NCI-H82 (cell line): ENCODE data around the gene IFT27.
"Not testable (repeated sequence)": the region's sequence is repeated elsewhere in the genome, so short reads cannot be mapped to it uniquely, and the experiment has no call there.

Source experiments
- DNase-seq: peaks from one replicate; lab custom pipeline; 2025; lab: John Stamatoyannopoulos, UW

IFT27 gene

DNA sequence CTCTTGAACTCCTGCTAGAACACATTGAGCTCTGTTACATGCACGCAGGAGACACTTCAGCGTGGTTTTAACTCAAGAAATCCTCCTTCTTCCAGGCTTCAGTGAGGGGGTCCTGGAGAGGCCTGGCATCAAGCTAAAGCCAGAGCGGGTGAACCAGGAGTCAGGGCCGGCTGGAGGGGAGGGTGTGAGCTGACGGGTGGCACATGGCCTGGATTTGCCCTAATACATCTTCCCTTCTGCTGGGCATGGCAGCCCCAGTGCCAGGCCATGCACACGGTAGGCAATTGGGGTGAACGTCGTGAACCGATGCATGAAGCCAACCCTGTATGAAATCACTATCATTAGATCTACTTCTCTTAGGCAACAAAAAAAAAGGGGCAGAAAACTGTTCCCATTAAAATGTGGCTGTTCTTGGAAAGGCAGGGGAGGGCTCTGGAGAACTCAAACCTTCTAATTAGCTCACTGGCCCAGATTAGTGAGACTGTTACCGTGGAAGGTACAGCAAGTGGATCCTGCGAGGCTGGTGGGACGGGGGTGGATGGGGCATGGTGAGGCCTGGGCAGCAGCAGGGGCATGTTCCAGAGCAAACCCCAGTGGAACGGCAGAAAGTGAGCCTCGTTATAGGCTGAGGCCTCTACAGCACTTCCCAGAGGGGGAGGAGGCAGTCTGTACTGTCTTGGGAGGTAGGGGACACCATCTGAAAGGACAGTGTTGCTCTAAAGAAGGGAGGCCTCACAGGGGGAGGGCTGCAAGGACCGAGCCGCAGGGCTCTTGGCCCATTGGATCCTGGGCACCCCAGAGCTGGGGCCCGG, 10.6 kb downstream of the IFT27 start:
- DNase-seq, result no peak

- DNase-seq, result no peak
Observed at GRCh38 chr22:36764641-36765040, 11.3 kb downstream of the IFT27 start.

- no peak for DNase-seq
Observed at GRCh38 chr22:36764060-36764459, 11.9 kb downstream of the IFT27 start.

DNA sequence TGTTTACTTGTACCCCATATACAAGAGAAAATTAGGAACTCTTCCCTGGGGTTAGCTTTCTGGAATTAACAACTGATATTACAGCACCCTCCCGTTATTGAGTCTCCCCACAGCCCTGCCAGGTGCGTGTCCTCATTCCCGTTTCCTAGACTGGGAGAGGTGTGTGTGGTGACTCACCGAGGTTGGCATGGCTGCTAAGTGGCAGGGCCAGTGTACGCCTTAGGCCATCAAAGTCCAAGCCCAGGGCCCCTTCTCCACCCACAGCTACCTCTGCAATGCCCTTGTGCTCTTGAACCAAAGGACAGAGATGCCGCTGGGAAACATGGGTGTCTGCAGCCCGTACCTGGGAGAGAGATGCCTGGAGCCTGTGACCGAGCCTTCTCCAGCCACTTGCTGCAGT, 12.3 kb downstream of the IFT27 start:
- no peak for DNase-seq

- no peak for DNase-seq
Observed at GRCh38 chr22:36762687-36763260, 13.1 kb downstream of the IFT27 start.

GRCh38 chr22:36761553-36762240, 14.2 kb downstream of the IFT27 start:
- DNase-seq, result no peak

DNA sequence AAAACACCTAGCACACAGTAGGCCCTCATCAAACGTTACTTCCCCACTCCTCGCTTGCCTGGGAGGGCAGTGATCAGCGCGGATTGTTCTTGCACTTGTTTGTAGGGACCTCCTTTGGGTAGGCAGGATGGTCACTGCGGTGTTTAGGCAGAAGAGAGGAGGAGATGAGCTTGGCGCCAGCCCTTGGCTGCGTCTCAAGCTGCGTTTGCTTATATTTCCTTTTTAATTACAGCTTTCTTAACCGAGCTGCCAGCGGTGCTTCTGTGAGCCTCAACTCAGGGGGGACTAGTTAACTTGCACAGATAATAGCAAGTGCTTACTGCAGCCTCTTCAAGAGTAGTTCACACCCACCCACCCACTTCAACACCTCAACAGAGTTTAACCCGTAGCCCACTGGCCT, 15.1 kb downstream of the IFT27 start:
- DNase-seq, result no peak

DNA sequence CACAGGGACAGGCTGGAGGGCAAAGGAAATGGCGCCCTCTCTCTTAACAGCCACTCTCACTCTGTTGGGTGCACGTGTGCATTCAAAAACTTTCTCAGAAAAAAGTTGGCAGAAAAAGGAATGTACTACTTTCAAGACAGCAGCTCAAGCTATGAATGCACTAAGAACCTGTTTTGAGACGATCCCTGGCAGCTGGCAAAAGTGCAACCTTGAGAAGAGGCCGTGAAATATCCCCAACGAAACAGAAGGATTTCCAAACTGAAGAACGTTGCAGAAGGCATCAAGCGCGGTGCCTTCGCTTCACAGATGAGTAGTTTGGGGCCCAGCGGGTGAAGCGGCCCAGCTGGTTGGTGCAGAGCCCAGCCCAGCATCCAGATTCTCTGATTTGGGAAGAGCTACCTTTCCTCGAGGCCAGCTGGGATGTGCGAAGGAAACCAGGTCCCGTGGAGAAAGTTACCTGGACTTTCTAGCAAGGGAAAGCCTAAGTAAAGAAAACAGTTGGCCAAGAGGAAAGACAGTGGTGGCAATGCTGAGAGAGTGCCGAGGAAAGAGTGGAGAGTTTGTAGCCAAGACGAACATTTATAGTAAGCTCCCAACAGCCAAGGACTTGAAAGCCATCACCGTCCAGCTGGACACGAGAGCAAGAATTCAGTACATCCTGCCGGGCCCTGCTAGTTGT, 16.3 kb downstream of the IFT27 start:
- DNase-seq, result no peak

- no peak for DNase-seq
Observed at GRCh38 chr22:36758792-36759271, 17.1 kb downstream of the IFT27 start.

- DNase-seq, result peak; percentile 84
Observed at GRCh38 chr22:36757668-36758211, 18.2 kb downstream of the IFT27 start.

DNA sequence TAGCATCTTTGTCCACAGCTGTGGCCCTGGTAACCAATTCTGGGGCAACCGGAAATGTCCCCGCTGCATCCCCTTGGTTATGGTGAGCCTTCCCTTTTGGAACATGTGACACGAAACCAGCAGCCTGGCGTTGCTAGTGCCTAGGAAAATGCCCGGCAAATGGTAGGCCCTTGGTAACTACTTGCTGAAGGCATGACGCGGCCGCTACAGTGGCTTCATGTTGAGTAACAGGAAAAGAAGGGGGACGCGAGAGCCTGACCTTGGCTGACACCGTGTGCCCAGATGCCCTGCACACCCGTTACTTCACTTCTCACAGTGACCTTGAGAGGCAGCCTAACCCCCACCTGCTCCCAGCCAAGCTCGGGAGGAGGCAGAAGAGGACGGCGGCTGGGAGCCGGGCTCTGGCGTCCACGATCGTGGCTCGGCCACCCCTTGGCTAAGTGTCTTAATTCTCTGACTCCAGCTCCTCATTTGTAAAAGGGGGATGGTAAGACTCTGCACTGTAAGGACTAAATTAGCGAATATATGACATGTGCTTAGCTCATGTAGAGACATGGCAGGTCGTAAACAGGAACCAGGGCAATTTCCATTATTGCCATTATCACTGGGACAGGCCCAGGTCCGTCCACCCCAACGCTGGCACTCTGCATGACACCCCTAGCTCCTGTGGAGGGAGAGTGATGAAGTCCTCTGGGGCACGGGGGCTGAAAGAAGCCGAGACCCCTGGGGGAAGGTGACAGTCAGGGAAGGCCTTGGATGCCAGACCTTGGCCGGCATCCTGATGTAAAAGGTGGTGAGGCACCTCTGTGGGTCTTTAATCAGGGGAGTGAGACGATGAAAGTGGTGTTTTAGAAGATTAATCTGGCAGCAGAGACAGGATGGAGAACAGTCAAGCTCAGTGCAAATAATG, 18.9 kb downstream of the IFT27 start:
- no peak for DNase-seq

GRCh38 chr22:36756031-36756430, 19.9 kb downstream of the IFT27 start:
- DNase-seq, result no peak

GRCh38 chr22:36755316-36755715, 20.6 kb downstream of the IFT27 start:
- DNase-seq, result no peak

DNA sequence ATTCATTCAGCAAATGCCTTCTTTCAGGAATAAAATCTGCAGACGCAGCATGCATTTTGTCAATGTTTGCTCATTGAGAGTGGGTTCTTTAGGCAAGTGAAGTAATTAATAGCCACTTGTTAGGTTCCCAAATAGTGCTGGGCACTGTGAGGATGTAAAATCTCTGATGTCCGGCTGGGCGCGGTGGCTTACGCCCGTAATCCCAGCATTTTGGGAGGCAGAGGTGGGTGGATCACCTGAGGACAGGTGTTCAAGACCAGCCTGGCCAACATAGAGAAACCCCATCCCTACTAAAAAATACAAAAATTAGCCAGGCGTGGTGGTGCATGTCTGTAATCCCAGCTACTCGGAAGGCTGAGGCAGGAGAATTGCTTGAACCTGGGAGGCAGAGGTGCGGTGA, 21.0 kb downstream of the IFT27 start:
- not testable (repeated sequence) for DNase-seq

- no peak for DNase-seq
Observed at GRCh38 chr22:36753916-36754315, 22.0 kb downstream of the IFT27 start.

DNA sequence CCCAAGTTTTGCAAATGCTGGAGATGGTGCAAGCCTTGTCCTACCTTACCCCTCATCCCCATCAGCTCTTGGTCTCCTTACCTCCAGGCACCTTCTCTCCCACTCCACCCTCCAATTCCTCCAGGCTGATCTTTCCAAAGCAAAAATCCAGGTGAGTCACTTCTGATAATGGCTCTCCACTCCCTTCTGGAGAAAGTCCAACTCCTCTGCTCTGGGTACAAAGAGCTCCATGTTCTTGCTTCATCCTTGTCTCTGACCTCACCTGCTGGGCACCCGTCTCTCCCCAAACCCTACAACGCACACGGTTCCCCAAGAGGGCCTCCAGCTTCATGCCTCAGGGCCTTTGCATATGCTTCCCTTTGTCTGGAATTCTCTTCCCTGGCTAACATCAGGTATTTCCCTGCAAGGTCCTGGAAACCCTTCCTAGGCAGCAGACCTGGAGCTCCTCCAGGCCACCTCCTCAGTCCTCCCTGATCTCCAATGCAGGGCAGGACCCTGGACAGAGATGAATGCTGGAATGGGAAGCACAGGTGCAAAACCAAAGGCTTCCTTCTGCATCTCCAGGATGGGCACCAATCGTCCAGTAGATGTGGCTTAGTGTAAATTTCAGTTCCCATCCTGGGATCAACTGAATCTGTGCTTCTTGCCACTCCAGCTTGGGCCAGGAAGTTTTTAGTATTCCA, 22.7 kb downstream of the IFT27 start:
- no peak for DNase-seq

GRCh38 chr22:36746375-36746970, 29.4 kb downstream of the IFT27 start:
- DNase-seq, result no peak

GRCh38 chr22:36745301-36745995, 30.5 kb downstream of the IFT27 start:
- DNase-seq, result no peak

DNA sequence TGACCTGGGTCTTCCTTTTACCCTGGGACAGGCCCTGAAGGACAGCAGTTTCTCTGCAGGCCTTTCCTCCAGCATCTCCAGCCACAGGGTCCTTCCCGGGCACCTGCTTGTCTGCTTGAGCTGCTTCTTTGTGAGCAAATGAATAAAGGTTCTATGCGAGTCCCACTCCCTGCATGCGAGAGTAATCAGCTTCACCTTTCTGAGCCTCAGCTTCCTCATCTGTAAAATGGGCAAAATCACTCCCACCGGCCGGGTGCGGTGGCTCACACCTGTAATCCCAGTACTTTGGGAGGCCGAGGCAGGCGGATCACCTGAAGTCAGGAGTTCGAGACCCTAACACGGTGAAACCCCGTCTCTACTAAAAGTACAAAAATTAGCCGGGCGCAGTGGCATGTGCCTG, 31.1 kb downstream of the IFT27 start:
- no peak for DNase-seq

DNA sequence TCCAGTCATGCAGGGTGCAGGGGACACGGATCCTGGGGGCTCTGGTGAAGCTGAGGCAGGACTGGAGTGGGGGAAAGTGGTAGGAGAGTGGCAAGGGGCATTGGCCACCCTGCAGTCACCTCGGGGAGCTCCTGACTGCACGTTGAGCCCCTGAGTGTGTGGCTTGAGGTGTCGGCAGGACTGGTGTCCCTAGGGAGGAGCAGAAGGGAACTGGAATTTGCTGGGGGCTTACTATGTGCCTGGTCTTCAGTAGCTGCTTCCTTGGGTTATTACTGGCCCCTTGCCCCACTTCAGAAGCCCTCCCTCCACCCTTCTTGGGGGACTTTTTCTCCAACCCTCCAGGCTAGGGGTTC, 31.5 kb downstream of the IFT27 start:
- DNase-seq, result no peak
